ENCODE measurements around the gene WNT9A. TPM values are rescaled to one million over a fixed set of nuclear protein-coding genes. Genes with fewer than 3 reads are reported as not detected.

WNT9A gene
- total RNA-seq, 1 donor from 2014 or later, result 2.1 TPM

- no peak overlapping the region for H3K4me3 ChIP-seq (ENCODE audit: low read length in 3 of 3)
- no peaks in the 10 kb centered on the region for H3K4me1 ChIP-seq (ENCODE audit: control insufficient read depth in 3 of 3, insufficient read depth in 3 of 3, low read length in 3 of 3)
- no peak overlapping the region for H3K9ac ChIP-seq (ENCODE audit: low read depth in 1 of 3, low read length in 3 of 3)
- no peak overlapping the region for H3K27ac ChIP-seq (ENCODE audit: low read depth, low read length)
- H3K9me3 ChIP-seq (ENCODE audit: control insufficient read depth in 3 of 3, low read length in 3 of 3), result no peaks in the 10 kb centered on the region
- H3K27me3 ChIP-seq (ENCODE audit: control insufficient read depth in 3 of 3, insufficient read depth in 3 of 3, low read length in 3 of 3), result peaks cover 0 to 16% (median 9%) of the 10 kb centered on the region in 3 donors
- H3K36me3 ChIP-seq (ENCODE audit: control insufficient read depth in 3 of 3, insufficient read depth in 3 of 3, low read length in 3 of 3), result no peaks in the 10 kb centered on the region
Measured at GRCh38 chr1:227954163-227954850, 6.6 kb upstream of the WNT9A start.

GRCh38 chr1:227953022-227953412, 5.3 kb upstream of the WNT9A start:
- Histone ChIP-seq H3K27me3 (ENCODE audit: control insufficient read depth in 3 of 3, insufficient read depth in 3 of 3, low read length in 3 of 3) (peaks cover 0 to 9% (median 7%) of the 10 kb centered on the region in 3 donors), H3K27ac (ENCODE audit: low read depth, low read length) (no peak overlapping the region), H3K4me3 (ENCODE audit: low read length in 3 of 3) (no peak overlapping the region), H3K9me3 (ENCODE audit: control insufficient read depth in 3 of 3, low read length in 3 of 3) (no peaks in the 10 kb centered on the region), H3K36me3 (ENCODE audit: control insufficient read depth in 3 of 3, insufficient read depth in 3 of 3, low read length in 3 of 3) (no peaks in the 10 kb centered on the region), H3K9ac (ENCODE audit: low read depth in 1 of 3, low read length in 3 of 3) (no peak overlapping the region), H3K4me1 (ENCODE audit: control insufficient read depth in 3 of 3, insufficient read depth in 3 of 3, low read length in 3 of 3) (peaks cover 8 to 9% (median 8%) of the 10 kb centered on the region in 3 donors)

- Histone ChIP-seq H3K27ac (ENCODE audit: low read depth, low read length) (no peak overlapping the region), H3K4me1 (ENCODE audit: control insufficient read depth in 3 of 3, insufficient read depth in 3 of 3, low read length in 3 of 3) (peaks cover 8 to 9% (median 8%) of the 10 kb centered on the region in 3 donors), H3K36me3 (ENCODE audit: control insufficient read depth in 3 of 3, insufficient read depth in 3 of 3, low read length in 3 of 3) (no peaks in the 10 kb centered on the region), H3K9ac (ENCODE audit: low read depth in 1 of 3, low read length in 3 of 3) (no peak overlapping the region), H3K9me3 (ENCODE audit: control insufficient read depth in 3 of 3, low read length in 3 of 3) (no peaks in the 10 kb centered on the region), H3K27me3 (ENCODE audit: control insufficient read depth in 3 of 3, insufficient read depth in 3 of 3, low read length in 3 of 3) (peaks cover 0 to 9% (median 7%) of the 10 kb centered on the region in 3 donors), H3K4me3 (ENCODE audit: low read length in 3 of 3) (no peak overlapping the region)
Measured at GRCh38 chr1:227952374-227953021, 4.8 kb upstream of the WNT9A start.

GRCh38 chr1:227951624-227952373, 4.1 kb upstream of the WNT9A start:
- H3K36me3 ChIP-seq (ENCODE audit: control insufficient read depth in 3 of 3, insufficient read depth in 3 of 3, low read length in 3 of 3), result no peaks in the 10 kb centered on the region
- no peaks in the 10 kb centered on the region for H3K9me3 ChIP-seq (ENCODE audit: control insufficient read depth in 3 of 3, low read length in 3 of 3)
- H3K27ac ChIP-seq (ENCODE audit: low read depth, low read length), result no peak overlapping the region
- H3K27me3 ChIP-seq (ENCODE audit: control insufficient read depth in 3 of 3, insufficient read depth in 3 of 3, low read length in 3 of 3), result peaks cover 0 to 9% (median 7%) of the 10 kb centered on the region in 3 donors
- H3K9ac ChIP-seq (ENCODE audit: low read depth in 1 of 3, low read length in 3 of 3), result no peak overlapping the region
- H3K4me3 ChIP-seq (ENCODE audit: low read length in 3 of 3), result no peak overlapping the region
- H3K4me1 ChIP-seq (ENCODE audit: control insufficient read depth in 3 of 3, insufficient read depth in 3 of 3, low read length in 3 of 3), result peaks cover 8 to 13% (median 9%) of the 10 kb centered on the region in 3 donors

GRCh38 chr1:227950735-227951346, 3.1 kb upstream of the WNT9A start:
- Histone ChIP-seq H3K27me3 (ENCODE audit: control insufficient read depth in 3 of 3, insufficient read depth in 3 of 3, low read length in 3 of 3) (peaks cover 0 to 9% (median 7%) of the 10 kb centered on the region in 3 donors), H3K4me3 (ENCODE audit: low read length in 3 of 3) (no peak overlapping the region), H3K4me1 (ENCODE audit: control insufficient read depth in 3 of 3, insufficient read depth in 3 of 3, low read length in 3 of 3) (peaks cover 14 to 19% (median 16%) of the 10 kb centered on the region in 3 donors), H3K36me3 (ENCODE audit: control insufficient read depth in 3 of 3, insufficient read depth in 3 of 3, low read length in 3 of 3) (no peaks in the 10 kb centered on the region), H3K9me3 (ENCODE audit: control insufficient read depth in 3 of 3, low read length in 3 of 3) (no peaks in the 10 kb centered on the region), H3K27ac (ENCODE audit: low read depth, low read length) (no peak overlapping the region), H3K9ac (ENCODE audit: low read depth in 1 of 3, low read length in 3 of 3) (no peak overlapping the region)

- Histone ChIP-seq H3K27ac (ENCODE audit: low read depth, low read length) (no peak overlapping the region), H3K4me1 (ENCODE audit: control insufficient read depth in 3 of 3, insufficient read depth in 3 of 3, low read length in 3 of 3) (peaks cover 21 to 26% (median 22%) of the 10 kb centered on the region in 3 donors), H3K9ac (ENCODE audit: low read depth in 1 of 3, low read length in 3 of 3) (no peak overlapping the region), H3K4me3 (ENCODE audit: low read length in 3 of 3) (no peak overlapping the region), H3K36me3 (ENCODE audit: control insufficient read depth in 3 of 3, insufficient read depth in 3 of 3, low read length in 3 of 3) (no peaks in the 10 kb centered on the region), H3K27me3 (ENCODE audit: control insufficient read depth in 3 of 3, insufficient read depth in 3 of 3, low read length in 3 of 3) (peaks cover 0 to 9% (median 7%) of the 10 kb centered on the region in 3 donors), H3K9me3 (ENCODE audit: control insufficient read depth in 3 of 3, low read length in 3 of 3) (no peaks in the 10 kb centered on the region)
Measured at GRCh38 chr1:227949954-227950734, 2.4 kb upstream of the WNT9A start.

GRCh38 chr1:227949341-227949921, 1.7 kb upstream of the WNT9A start:
- Histone ChIP-seq H3K4me1 (ENCODE audit: control insufficient read depth in 3 of 3, insufficient read depth in 3 of 3, low read length in 3 of 3) (peaks cover 28 to 34% (median 29%) of the 10 kb centered on the region in 3 donors), H3K27ac (ENCODE audit: low read depth, low read length) (no peak overlapping the region), H3K36me3 (ENCODE audit: control insufficient read depth in 3 of 3, insufficient read depth in 3 of 3, low read length in 3 of 3) (no peaks in the 10 kb centered on the region), H3K9ac (ENCODE audit: low read depth in 1 of 3, low read length in 3 of 3) (peak overlapping the region in 1 of 3 donors; percentile 68), H3K9me3 (ENCODE audit: control insufficient read depth in 3 of 3, low read length in 3 of 3) (no peaks in the 10 kb centered on the region), H3K27me3 (ENCODE audit: control insufficient read depth in 3 of 3, insufficient read depth in 3 of 3, low read length in 3 of 3) (peaks cover 0 to 9% (median 7%) of the 10 kb centered on the region in 3 donors), H3K4me3 (ENCODE audit: low read length in 3 of 3) (no peak overlapping the region)

- peaks cover 36 to 40% (median 36%) of the 10 kb centered on the region in 3 donors for H3K4me1 ChIP-seq (ENCODE audit: control insufficient read depth in 3 of 3, insufficient read depth in 3 of 3, low read length in 3 of 3)
- H3K9me3 ChIP-seq (ENCODE audit: control insufficient read depth in 3 of 3, low read length in 3 of 3), result no peaks in the 10 kb centered on the region
- no peaks in the 10 kb centered on the region for H3K36me3 ChIP-seq (ENCODE audit: control insufficient read depth in 3 of 3, insufficient read depth in 3 of 3, low read length in 3 of 3)
- peak overlapping the region; percentile 44 for H3K27ac ChIP-seq (ENCODE audit: low read depth, low read length)
- peak overlapping the region; percentile 32 to 68 (median 43) for H3K9ac ChIP-seq (ENCODE audit: low read depth in 1 of 3, low read length in 3 of 3)
- H3K4me3 ChIP-seq (ENCODE audit: low read length in 3 of 3), result peak overlapping the region; percentile 63 to 66 (median 64)
- peaks cover 0 to 9% (median 4%) of the 10 kb centered on the region in 3 donors for H3K27me3 ChIP-seq (ENCODE audit: control insufficient read depth in 3 of 3, insufficient read depth in 3 of 3, low read length in 3 of 3)
Measured at GRCh38 chr1:227948493-227949260, 945 bp upstream of the WNT9A start.
